T-helper 2 cell (primary cell): Measurements from ENCODE around the gene WT1.
"Not testable (repeated sequence)": the region's sequence is repeated elsewhere in the genome, so short reads cannot be mapped to it uniquely, and the experiment has no call there.

Experiments used
- DNase-seq, 5 experiments: peaks; one replicate each; pipeline versions ENCODE4 v3.0.0 to v3.0.0-alpha.2; 2012 to 2022
- total RNA-seq, 2 donors: gene quantifications; one replicate each; lab custom pipeline; 2026; lab: John Stamatoyannopoulos, UW

WT1 gene
- total RNA-seq: 0 reads per million in 2 donors

DNA sequence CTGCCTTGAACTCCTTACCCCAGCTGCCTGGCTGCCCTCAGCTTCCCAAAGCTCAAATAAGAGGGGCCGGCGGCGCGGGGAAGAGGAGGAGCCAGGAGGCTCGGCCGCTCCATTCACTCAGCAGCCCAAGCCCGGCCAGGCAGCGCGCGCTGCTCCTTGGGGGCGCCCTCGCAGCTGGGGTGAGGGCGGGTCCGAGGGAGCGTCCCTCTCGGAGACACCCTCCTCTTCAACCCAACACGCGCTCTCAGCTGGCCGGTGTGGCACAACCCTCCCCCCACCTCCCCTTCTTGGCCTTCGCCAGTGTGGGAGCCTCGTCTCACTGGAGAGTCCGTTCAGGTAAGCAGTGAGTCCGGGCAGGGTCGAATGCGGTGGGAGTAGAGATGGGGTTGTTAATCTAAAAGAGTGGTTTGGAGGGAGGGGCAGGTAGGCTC lies at the start of gene WT1:
TSS of gene WT1 (minus strand) at position 29 of the 431 bp plus-strand sequence.
- DNase-seq: no peak

DNA sequence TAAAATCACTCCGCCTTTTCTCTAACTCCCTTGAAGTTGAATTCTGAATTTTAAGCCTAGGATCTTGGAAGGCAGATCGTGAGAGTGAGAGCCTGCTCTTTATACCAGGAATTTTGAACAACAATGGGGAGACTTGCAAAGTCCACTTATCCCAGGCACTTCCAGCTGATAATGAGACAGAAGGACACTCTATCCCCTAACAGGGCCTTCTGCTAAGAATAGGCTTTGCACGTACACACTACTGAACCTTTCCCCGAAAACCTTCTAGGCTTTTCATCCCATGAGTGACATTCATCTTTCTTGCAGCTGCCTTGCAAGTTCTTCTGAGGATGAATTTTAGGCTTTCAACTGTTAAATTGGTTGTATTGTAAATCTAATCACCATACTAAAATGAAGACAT lies 44.0 kb upstream of the WT1 start:
- no peak for DNase-seq

DNA sequence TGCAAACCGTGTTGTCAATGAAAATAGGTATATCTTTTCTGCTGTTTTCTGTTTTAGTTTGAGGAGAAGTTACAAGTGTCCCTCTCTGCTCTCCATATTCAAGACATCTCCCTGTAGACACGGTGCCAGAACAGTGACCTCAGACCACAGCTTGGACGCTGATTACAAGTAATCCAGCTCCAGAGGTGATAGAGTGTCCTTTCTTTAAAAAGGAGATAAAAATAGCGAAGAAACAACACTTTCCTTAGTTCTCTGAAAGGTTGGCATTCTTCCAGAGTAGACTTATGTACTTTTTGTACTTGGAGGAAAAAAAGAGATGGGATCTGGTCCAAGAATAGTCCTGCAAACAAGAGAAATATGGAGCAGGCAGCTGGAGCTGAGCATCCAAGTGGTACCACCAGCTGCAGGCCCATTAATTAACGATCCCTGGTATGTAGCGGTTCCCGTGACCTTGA lies 43.0 kb upstream of the WT1 start:
- DNase-seq: no peak

DNA sequence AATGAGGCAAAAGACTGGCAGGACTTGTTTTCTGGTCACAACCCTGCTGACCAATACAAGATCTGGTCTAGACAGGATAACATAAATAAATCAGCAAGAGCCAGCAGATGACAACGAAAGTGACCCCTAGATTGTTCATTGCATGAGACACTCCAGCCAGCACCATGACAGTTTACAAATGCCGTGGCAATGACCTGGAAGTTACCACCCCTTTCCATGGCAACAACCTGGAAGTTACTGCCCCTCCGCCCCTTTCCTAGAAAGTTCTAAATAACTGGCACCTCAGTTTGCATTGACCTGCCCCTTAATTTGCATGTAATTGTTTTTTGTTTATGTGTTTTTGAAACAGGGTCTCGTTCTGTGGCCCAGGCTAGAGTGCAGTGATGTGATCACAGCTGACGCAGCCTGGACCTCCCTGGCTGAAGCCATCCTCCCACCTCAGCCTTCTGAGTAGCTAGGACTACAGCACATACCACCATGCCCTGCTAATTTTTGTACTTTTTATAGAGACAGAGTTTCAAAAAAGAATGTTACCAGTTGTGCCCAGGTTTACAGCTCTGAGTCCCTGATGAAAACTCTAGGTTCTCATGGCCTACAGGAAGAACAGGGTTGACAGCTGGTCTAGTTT lies 38.1 kb upstream of the WT1 start:
- DNase-seq: no peak

- DNase-seq: no peak
Observed at GRCh38 chr11:32472226-32472625, 36.9 kb upstream of the WT1 start.

GRCh38 chr11:32471544-32471943 lies 36.2 kb upstream of the WT1 start:
- DNase-seq: not testable (repeated sequence)

- DNase-seq: no peak
Observed at GRCh38 chr11:32469791-32470190, 34.5 kb upstream of the WT1 start.

DNA sequence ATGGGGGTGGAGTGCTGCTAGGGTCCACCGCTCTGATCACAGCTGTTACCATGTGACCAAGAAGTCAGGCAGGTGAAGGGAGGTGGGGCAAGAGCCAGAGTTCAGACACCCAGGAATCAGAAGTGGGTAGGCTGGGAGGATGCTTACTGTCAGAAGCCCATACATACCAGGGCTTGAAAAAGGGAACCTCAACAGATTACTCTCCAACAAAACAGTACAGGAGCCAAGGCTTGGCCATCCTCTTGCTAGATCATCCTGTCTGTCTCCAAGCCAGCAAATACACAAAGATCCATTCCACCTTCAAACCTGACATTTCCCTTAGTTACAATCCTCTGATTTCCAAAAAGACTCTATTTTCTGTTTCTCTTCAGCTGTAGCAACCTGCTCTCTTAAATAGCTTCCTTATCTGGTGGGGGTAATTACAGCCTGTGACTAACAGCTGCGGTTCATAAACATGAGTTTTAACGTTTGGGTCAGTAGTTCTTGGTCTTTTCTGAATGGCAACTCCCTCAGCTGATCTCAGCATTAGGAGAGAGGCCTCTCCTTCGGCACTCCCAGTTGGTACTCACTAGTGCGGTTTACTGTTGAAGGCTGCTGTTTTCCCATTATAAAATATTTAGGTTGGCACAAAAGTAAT lies 31.1 kb upstream of the WT1 start:
- no peak for DNase-seq

GRCh38 chr11:32464078-32464477 lies 28.7 kb upstream of the WT1 start:
- DNase-seq: no peak

DNA sequence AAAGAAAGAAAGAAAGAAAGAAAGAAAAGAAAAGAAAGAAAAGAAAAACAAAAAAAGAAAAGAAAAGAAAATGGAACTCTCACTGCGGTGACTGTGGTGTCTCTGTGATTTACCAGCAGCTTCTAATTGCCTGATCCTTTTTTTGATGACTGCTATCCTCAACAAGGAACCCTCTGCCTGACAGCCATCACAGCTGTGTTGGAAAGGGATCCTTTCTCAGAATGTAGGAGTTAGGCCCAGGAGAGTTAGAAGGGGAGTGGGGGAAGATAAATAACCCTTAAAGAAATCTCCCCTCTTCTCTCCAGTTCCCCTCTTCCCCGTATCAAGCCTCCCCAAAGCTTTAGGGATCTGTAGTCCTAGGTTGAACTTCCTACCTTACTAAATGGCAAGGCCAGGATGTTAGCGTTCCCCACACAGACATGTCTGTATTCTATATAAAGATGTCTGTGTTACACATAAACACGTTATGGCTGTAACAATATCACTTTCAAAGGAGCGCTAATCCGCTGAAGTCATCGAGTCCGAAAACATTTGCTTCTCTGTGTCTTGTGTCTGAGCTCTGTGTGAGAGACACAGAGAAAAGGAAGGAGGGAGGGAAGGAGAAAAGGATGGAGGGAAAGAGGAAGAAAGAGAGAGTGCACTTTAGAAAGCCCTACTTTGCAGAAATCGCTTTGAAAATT lies 26.8 kb upstream of the WT1 start:
- DNase-seq: no peak

DNA sequence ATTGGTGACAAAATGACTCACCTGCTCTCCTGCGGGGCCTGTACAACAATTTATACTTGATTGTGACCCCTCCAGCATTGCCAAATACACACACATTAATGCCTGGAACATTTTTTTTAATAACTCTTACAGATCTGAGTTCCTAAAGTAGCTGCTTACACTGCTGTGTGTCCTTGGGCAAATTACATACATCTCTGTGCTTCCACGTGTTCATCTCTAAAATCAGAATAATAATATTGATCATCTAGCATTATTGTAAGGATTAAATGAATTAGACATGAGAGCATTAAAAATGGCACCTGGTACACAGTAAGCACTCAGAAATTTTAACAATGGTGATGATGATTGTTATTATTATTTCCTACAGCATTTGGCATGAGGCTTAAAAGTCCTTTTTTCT lies 21.5 kb upstream of the WT1 start:
- no peak for DNase-seq

GRCh38 chr11:32454993-32455392 lies 19.7 kb upstream of the WT1 start:
- no peak for DNase-seq

DNA sequence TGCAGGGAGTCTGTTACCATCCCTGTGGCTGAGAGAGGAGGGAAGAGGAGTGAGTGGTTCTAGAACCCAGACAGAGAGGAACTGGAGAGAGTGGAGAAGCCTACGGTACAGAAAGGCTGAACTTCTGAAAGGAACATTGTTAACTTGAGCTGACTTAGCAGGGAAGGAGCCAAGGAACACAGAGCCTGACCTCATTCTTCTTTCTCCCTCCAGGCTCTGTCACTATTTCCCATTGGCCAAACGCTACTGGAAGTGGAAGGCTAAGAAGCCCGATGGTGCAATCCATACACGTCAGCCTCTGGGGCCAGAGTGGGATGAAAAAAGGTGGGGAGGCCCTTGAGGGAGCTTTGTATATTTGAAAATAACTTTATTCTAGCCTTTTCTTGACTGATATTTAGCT lies 16.5 kb upstream of the WT1 start:
- DNase-seq: no peak

DNA sequence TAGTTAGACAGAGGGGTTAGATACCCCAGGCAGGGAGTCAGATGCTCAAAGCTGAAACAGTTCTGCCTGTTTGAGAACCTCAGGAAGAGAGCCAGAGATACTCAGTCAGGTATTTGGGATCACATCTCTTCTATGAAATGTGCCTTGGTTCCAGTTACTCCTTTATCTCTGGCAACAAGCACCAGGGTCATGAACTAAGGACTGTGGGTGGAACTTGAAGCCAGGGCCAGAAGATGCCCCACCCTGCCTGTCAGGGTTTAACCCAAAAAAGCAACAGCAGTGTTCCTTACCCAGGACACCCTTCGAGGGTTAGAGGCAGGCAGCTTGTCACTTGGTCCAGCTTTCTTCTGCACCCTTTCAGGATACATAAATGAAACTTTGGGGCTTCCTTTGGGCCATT lies 15.0 kb upstream of the WT1 start:
- DNase-seq: no peak

GRCh38 chr11:32448232-32448631 lies 12.9 kb upstream of the WT1 start:
- DNase-seq: no peak

- DNase-seq: no peak
Observed at GRCh38 chr11:32447252-32447651, 11.9 kb upstream of the WT1 start.

GRCh38 chr11:32446227-32446626 lies 10.9 kb upstream of the WT1 start:
- no peak for DNase-seq

DNA sequence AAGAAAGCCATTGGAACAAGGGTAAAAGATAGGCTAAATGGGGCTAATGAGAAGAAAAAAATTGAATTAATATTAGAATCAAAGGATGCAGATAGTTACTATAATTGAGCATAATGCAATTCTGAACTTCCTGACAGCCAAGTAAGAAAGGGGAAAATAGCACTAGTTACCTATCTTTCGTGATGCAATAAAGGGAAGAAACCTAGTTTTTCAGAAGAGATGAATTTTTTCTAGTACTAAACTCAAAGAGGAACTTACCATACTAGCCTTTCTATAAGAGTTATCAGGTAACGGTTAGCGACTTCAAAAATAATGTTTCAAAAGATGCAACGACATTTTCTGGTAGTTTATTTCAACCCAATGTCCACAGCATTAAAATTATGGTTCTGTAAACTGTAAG lies 8.8 kb upstream of the WT1 start:
- DNase-seq: no peak

GRCh38 chr11:32440916-32441315 lies 5.6 kb upstream of the WT1 start:
- DNase-seq: no peak

DNA sequence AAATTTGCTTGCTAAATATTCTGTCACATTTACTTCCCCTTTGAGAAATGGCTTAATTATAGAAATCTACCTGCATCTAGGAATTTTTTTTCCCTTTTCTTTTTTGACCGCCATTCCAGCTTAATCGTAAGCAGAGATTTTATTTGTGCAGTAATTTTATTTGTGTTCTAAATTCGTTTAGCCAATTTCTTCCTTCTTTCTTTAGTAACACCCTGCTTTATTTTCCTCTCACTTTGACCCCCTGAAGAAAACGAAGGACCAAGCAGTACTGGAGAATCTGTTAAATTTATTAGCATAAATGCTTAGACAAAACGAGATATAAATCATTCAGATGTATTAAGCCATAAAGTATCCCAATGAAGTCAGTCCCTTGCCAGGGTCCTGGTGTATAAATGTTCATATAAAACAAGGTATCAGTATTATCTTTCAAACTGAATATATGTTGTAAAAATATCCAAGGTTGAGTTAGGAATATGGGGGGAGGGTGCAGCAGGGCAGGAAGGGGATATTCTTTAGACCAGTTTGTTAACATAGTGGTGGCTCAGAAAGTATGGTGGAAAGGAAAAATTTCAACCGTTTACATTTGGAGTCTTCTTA lies 5.1 kb upstream of the WT1 start:
- no peak for DNase-seq

GRCh38 chr11:32439501-32440210 lies 4.3 kb upstream of the WT1 start:
- DNase-seq: no peak

- DNase-seq: no peak
Observed at GRCh38 chr11:32438866-32439489, 3.6 kb upstream of the WT1 start.
